Umbilical cord (tissue), 2 donors: ENCODE measurements around the gene RUNX1. TPM values are rescaled to one million over a fixed set of nuclear protein-coding genes. Genes with fewer than 3 reads are reported as not detected.

Experiments used
- DNase-seq: peaks from one replicate; pipeline ENCODE4 v3.0.0-alpha.2; 2015; ENCODE audit warnings: low spot score
- total RNA-seq: library from RNA; depleted of rRNA; stranded (reverse); fragments of >200 nt; gene quantifications from one replicate; pipeline ENCODE4 v1.2.3, GENCODE V29; 2014; ENCODE audit warnings: low replicate concordance; ENCODE audit not compliant: insufficient read depth

The RUNX1 gene
- total RNA-seq, 1 donor from 2014 or later = 30.8 TPM

GRCh38 chr21:34882719-34883131, 166.4 kb downstream of the RUNX1 start:
- no peak for DNase-seq

GRCh38 chr21:34881839-34882371, 167.2 kb downstream of the RUNX1 start:
- no peak for DNase-seq

GRCh38 chr21:34881421-34881820, 167.7 kb downstream of the RUNX1 start:
- no peak for DNase-seq

GRCh38 chr21:34880401-34880800, 168.7 kb downstream of the RUNX1 start:
- DNase-seq = no peak

GRCh38 chr21:34878940-34879339, 170.2 kb downstream of the RUNX1 start:
- DNase-seq = no peak

- DNase-seq = no peak
Measured at GRCh38 chr21:34878501-34878900, 170.6 kb downstream of the RUNX1 start.

- DNase-seq = peak; percentile 31
Measured at GRCh38 chr21:34877485-34878128, 171.5 kb downstream of the RUNX1 start.

GRCh38 chr21:34875830-34876229, 173.3 kb downstream of the RUNX1 start:
- no peak for DNase-seq

GRCh38 chr21:34874684-34875513, 174.2 kb downstream of the RUNX1 start:
- no peak for DNase-seq

- no peak for DNase-seq
Measured at GRCh38 chr21:34871026-34871908, 177.8 kb downstream of the RUNX1 start.

GRCh38 chr21:34870246-34870645, 178.9 kb downstream of the RUNX1 start:
- DNase-seq = no peak

GRCh38 chr21:34869545-34869944, 179.6 kb downstream of the RUNX1 start:
- DNase-seq = no peak

GRCh38 chr21:34867785-34868184, 181.3 kb downstream of the RUNX1 start:
- DNase-seq = no peak

GRCh38 chr21:34865400-34866241, 183.5 kb downstream of the RUNX1 start:
- peak; percentile 37 for DNase-seq

- no peak for DNase-seq
Measured at GRCh38 chr21:34864370-34865149, 184.5 kb downstream of the RUNX1 start.

GRCh38 chr21:34862951-34863350, 186.2 kb downstream of the RUNX1 start:
- no peak for DNase-seq

GRCh38 chr21:34861258-34861657, 187.8 kb downstream of the RUNX1 start:
- no peak for DNase-seq

- DNase-seq = no peak
Measured at GRCh38 chr21:34859976-34860653, 189.0 kb downstream of the RUNX1 start.

- DNase-seq = no peak
Measured at GRCh38 chr21:34858559-34858958, 190.5 kb downstream of the RUNX1 start.
